Cerebellar cortex (tissue), 1 donor: Measurements from ENCODE around the gene PKD2L1.
"Not testable (repeated sequence)": the region's sequence is repeated elsewhere in the genome, so short reads cannot be mapped to it uniquely, and the experiment has no call there.

ENCODE experiments used
- DNase-seq: peaks from one replicate; pipeline ENCODE4 v3.0.0-alpha.2; 2015; ENCODE audit warnings: low spot score

PKD2L1 gene

GRCh38 chr10:100333661-100334440 lies 3.8 kb upstream of the PKD2L1 start:
- no peak for DNase-seq

GRCh38 chr10:100333106-100333505 lies 3.1 kb upstream of the PKD2L1 start:
- DNase-seq, result no peak

DNA sequence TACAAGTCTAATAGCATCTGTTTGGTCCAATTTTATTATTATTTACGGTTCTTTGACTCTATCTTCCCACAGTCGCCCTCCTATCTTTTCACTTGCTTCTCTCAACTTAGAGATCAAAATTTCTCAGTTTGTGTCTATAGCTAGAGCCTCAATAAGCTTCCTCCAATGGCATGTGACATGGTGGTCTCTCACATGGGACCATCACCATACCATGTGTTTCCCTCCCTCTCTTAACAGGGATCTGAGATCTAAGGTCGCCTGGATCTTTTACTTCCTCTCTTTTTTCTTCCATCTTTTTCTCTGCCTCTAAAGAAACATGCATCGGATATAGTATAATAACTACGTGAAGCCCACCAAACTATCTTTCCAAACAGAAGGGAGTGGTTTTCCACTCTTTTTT lies 1.8 kb downstream of the PKD2L1 start:
- DNase-seq, result no peak

DNA sequence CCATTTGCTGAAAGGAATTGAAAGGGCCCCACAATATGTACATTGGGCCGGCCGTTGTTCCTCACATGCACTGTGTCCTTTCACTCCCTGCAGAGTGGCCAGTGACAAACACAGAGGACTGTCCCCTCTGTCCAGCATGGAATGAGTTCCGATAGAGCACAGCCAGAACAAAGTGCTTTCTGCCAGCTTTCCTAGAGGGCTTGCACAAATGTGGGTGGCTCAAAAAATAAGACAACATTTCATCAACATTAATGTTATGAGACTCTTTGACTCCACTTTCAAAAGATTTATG lies 2.4 kb downstream of the PKD2L1 start:
- no peak for DNase-seq

DNA sequence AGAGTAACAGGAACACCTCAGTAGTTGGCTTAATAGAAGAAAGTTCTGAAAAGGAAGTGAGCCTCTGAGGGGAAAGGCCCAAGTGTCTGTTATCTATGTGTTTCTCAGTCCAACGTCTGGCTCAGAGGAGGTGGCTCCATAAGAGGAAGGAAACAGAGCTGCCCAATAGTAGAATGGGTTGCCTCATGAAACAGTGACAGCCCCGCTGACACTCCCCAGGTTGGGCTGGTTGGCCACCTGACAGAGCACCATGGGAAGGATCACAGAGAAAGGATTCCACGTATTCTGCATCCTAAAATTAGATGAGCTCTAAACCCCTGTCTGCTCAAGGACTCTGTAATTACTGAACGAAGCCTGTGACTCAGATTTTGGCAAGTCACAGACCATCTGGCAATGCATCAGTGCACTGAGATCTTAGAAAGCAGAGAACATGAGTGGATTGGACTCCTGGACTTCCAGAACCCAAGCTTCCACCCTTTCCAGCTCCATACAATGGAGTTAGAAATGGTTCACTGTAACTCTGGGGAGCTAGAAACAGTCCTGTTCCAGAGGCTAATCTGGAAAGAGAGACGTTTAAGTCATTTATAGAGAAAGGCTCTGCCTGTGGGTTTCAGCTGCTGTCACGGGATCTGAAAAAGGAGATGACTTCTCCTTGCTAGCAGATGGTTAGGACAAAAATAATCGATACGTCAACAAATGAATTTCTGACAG lies 2.9 kb downstream of the PKD2L1 start:
- DNase-seq, result no peak

- DNase-seq, result no peak
These were observed 4.9 kb downstream of the PKD2L1 start for GRCh38 chr10:100325158-100325557.

DNA sequence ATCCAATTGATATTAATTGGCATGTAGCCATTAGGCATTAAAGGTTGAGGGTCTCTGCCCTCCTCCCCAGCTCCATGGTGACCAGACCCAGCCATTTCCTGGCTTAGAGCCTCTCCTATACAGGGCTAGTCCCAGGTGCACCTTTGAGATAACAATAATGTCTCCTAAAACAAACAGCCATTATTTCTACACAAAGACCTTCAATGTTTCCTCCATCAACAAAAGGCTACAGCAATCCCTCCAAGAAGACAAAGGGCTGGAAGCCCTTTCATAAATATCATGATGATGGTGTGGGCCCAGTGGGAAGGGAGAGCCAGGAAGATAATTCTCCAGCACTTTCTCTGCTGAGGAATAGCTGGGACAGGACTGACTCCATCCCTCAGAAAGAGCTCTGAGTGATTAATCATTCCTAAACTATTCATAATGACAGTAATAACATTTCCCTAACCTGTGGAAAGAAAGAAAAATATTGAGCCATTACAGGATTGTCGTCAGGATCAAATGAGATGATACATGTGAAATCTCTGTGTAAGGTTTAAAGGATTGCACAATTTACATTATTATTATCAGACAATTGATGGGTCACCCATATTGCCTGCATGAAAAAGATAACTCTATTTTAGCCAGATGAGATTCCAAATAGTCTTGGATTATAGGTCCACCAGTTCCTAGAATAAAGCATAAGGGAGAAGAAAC lies 10.2 kb downstream of the PKD2L1 start:
- DNase-seq, result no peak

DNA sequence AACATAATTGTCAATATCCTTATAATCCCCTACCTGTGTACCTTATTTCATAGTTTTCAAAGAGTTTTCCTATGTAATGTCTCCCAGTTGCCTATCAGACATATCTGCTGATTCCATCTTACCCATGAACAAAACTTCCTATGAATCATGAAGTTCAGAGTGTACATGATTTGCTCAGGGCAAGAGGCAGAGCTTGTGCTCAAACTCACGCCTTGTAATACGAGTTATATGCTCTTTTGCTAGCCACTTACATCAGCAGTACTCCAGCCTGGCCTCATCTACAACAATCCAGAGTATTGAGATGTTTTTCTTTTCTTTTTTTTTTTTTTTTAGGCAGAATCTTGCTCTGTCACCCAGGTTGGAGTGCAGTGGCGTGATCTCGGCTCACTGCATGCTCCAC lies 11.8 kb downstream of the PKD2L1 start:
- no peak for DNase-seq

GRCh38 chr10:100315615-100316014 lies 14.4 kb downstream of the PKD2L1 start:
- DNase-seq, result no peak

DNA sequence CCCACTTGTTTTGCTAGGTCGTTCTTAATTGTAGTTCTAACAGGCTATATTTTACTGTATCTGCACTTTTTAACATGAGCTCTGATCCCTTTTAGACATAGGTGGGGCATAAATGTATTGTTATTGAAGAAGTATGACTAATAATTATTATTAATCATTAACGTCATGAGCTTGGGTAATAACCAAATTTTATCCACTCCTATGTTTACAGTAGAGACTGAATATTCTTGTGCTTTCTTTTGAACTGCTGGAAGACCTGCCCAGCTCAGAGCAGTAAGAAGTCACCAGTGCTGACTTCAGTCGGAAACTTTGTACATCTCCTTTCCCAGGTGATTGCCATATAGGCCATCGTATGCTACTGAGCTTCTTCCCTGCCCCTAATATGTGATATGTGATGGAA lies 18.7 kb downstream of the PKD2L1 start:
- no peak for DNase-seq

- DNase-seq, result no peak
These were observed 22.3 kb downstream of the PKD2L1 start for GRCh38 chr10:100307684-100308083.

DNA sequence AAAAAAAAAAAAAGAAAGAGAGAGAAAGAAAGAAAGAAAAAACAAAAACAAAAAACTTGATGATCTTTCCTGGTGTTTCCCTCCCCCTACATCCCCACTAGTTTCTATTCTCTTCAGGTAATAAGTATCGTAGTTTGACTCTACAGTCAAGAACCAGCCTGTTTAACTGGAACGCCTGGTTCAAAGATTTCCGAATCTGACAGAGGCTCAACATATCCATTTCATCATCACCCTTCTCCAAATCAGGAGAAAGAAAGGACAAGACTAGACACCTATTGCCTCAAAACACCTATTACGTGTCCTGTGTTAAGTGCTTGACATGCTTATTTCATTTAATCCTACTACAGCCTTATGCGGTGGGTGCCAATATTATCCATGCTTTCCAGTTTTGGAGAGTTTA lies 23.2 kb downstream of the PKD2L1 start:
- no peak for DNase-seq

DNA sequence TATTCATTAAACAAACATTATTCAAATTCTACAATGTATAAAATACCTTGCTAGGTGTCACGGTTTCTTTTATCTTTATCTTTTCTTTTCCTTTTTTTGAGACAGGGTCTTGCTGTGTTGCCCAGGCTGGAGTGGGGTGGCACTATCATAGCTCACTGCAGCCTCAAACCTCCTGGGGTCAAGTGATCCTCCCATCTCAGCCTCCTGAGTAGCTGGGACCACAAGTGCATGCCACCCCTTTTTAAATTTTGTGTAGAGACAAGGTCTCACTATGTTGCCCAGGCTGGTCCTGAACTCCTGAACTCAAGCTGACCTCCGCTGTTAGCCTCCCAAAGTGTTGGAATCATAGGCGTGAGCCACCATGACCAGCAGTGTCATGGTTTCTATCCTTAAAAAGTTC lies 25.6 kb downstream of the PKD2L1 start:
- no peak for DNase-seq

- DNase-seq, result peak; percentile 44
These were observed 26.2 kb downstream of the PKD2L1 start for GRCh38 chr10:100303724-100304319.

DNA sequence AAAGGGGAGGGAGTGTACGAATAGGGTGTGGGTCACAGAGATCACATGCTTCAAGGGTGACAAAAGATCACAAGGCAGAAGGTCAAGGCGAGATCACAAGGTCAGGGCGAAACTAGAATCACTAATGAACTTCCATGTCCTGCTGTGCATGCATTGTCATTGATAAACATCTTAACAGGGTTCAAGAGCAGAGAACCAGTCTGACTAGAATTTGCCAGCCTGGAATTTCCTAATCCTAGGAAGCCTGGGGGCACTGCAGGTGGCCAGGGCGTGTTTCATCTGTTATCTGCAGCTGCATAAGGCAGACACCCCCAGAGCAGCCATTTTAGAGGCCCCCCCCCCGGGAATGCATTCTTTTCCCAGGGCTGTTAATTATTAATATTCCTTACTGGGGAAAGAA lies 28.9 kb downstream of the PKD2L1 start:
- DNase-seq, result not testable (repeated sequence)

GRCh38 chr10:100297242-100297641 lies 32.8 kb downstream of the PKD2L1 start:
- no peak for DNase-seq

- DNase-seq, result no peak
These were observed 37.0 kb downstream of the PKD2L1 start for GRCh38 chr10:100293066-100293465.

DNA sequence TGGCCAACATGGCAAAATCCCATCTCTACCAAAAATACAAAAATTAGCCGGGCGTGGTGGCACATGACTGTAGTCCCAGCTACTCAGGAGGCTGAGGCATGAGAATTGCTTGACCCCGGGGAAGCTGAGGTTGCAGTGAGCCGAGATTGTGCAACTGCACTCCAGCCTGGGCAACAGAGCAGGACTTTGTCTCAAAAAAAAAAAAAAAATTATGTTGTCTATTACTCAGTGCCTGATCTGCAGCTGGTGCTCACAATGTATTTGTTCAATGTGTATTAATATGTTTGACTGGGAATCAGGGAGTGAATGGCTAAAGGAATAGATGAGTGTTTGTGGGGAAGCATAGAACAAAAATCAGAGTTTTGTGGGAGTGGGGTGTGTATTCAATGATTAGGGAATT lies 37.7 kb downstream of the PKD2L1 start:
- DNase-seq, result not testable (repeated sequence)

GRCh38 chr10:100291356-100291755 lies 38.7 kb downstream of the PKD2L1 start:
- DNase-seq, result no peak

GRCh38 chr10:100289641-100290040 lies 40.4 kb downstream of the PKD2L1 start:
- DNase-seq, result no peak

- no peak for DNase-seq
These were observed 41.8 kb downstream of the PKD2L1 start for GRCh38 chr10:100288196-100288595.

GRCh38 chr10:100287756-100288155 lies 42.3 kb downstream of the PKD2L1 start:
- no peak for DNase-seq
